HepG2 (cell line): Measurements from ENCODE around the gene INKA1.
A peak's percentile ranks its signal among the peaks of the same experiment; 100 is the strongest.

ENCODE experiments used
- CEBPG ChIP-seq: IDR thresholded peaks from 2 replicates; pipeline ENCODE4 v1.6.1; 2016
- CREM ChIP-seq, 2 experiments: sonication (generic) in 1 of 2; formaldehyde crosslinking in 1 of 2; IDR thresholded peaks; 2 replicates each; pipeline versions ENCODE4 v1.4.0 to v1.6.1; 2016 to 2020; ENCODE audit warnings: antibody characterized with exemption in 1 of 2, mild to moderate bottlenecking in 1 of 2, missing genetic modification reagents in 1 of 2
- HNRNPH1 ChIP-seq: fragments of 200-400 bp; formaldehyde crosslinking; optimal IDR thresholded peaks from 2 replicates; pipeline ENCODE3; 2017; ENCODE audit warnings: mild to moderate bottlenecking, low read depth, low read length
- TAF1 ChIP-seq: sonication (generic); formaldehyde crosslinking; IDR thresholded peaks from 2 replicates; pipeline ENCODE4 v1.4.0; 2020; ENCODE audit warnings: missing genetic modification reagents
- ZFP1 ChIP-seq: IDR thresholded peaks from 2 replicates; pipeline ENCODE4 v1.6.1; 2016
- TF ChIP-seq, protein P1 (sequence below): sonication (generic); formaldehyde crosslinking; IDR thresholded peaks from 2 replicates; pipeline ENCODE4 v1.5.0; 2020; ENCODE audit warnings: mild to moderate bottlenecking, missing genetic modification reagents, moderate library complexity

DNA sequence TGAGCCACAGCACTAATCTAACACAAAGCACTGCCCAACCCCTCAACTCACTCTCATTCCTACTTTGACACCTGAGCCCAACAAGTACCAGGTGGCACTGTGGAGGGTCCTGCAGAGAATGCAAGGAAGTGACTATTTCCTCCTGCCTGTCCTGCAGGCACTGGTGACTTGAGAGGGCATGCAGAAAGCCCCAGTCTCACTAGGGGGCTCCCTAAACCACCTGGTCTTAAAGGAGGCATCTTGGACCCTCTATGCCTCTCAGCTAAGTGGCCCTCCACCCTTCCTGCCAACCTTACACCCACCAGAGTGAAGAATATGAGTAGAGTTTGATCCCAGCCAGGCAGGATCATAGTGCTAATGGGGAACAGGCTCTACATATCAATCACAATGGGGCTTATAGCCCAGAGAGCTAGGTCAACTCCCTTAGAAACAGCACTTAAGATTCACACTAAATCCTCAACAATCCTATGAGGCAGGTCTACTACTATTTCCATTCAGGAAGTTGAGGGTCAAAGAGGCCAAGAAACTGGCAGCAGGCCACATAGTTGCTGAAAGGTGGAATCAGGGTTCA, 38.1 kb downstream of the INKA1 start:
- TF ChIP-seq HNRNPH1 (no peak), ZFP1 (CRISPR knock-in tag) (no peak), CEBPG (CRISPR knock-in tag) (no peak), CREM (IDR thresholded peaks at IDR 0.05) (no peak), CREM (CRISPR knock-in tag; IDR thresholded peaks at IDR 0.05) (no peak), TAF1 (CRISPR knock-in tag) (no peak)
- TF ChIP-seq, protein P1, sequence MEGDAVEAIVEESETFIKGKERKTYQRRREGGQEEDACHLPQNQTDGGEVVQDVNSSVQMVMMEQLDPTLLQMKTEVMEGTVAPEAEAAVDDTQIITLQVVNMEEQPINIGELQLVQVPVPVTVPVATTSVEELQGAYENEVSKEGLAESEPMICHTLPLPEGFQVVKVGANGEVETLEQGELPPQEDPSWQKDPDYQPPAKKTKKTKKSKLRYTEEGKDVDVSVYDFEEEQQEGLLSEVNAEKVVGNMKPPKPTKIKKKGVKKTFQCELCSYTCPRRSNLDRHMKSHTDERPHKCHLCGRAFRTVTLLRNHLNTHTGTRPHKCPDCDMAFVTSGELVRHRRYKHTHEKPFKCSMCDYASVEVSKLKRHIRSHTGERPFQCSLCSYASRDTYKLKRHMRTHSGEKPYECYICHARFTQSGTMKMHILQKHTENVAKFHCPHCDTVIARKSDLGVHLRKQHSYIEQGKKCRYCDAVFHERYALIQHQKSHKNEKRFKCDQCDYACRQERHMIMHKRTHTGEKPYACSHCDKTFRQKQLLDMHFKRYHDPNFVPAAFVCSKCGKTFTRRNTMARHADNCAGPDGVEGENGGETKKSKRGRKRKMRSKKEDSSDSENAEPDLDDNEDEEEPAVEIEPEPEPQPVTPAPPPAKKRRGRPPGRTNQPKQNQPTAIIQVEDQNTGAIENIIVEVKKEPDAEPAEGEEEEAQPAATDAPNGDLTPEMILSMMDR (CRISPR knock-in tag), result peak; percentile 78
